ENCODE measurements around the gene MCRS1.

GRCh38 chr12:49548481-49548821 lies 19.5 kb downstream of the MCRS1 start:
- TF ChIP-seq SP1 (IDR thresholded peaks at IDR 0.05; ENCODE audit: low read depth, low read length) (no peak), POLR2AphosphoS5 (IDR thresholded peaks at IDR 0.05; ENCODE audit: low read length) (no peak), ZNF274 (IDR thresholded peaks at IDR 0.05; ENCODE audit: insufficient read depth, insufficient read length) (no peak), CTCF (IDR thresholded peaks at IDR 0.05 in 2 of 3, conservative IDR thresholded peaks at IDR 0.05 in 1 of 3; ENCODE audit: control insufficient read depth in 2 of 3, extremely low read depth in 1 of 3, insufficient read depth in 1 of 3, low read depth in 3 of 3, low read length in 3 of 3) (no peak), IRF4 (IDR thresholded peaks at IDR 0.05; ENCODE audit: low read depth, low read length) (no peak), FOXM1 (IDR thresholded peaks at IDR 0.05; ENCODE audit: low read depth, low read length) (no peak), MEF2A (IDR thresholded peaks at IDR 0.05; ENCODE audit: insufficient read depth, low read depth, low read length) (no peak), POLR2AphosphoS2 (IDR thresholded peaks at IDR 0.05; ENCODE audit: low read depth, low read length) (no peak), MTA3 (IDR thresholded peaks at IDR 0.05; ENCODE audit: borderline replicate concordance, low read length) (no peak), REST (IDR thresholded peaks at IDR 0.05; ENCODE audit: low read depth, low read length) (no peak), ZBTB11 (CRISPR knock-in tag; IDR thresholded peaks at IDR 0.05) (no peak), STAT1 (conservative IDR thresholded peaks at IDR 0.05) (no peak), MAX (IDR thresholded peaks at IDR 0.05; ENCODE audit: low read depth, low read length) (no peak)

All from GM12878 (cell line).